Stimulated activated CD4-positive, alpha-beta T cell treated with anti-CD3 and anti-CD28 coated beads, Interleukin-12 subunit alpha, Interleukin-12 subunit beta, amount 100 ng/mL, for 48 hours (primary cell): ENCODE data around the gene GMPR2.
"Not testable (repeated sequence)": the region's sequence is repeated elsewhere in the genome, so short reads cannot be mapped to it uniquely, and the experiment has no call there.

Experiments
- DNase-seq, 3 donors: peaks; one replicate each; pipeline ENCODE4 v3.0.0-alpha.2; 2020; ENCODE audit warnings: low read depth in 2 of 3, low spot score in 1 of 3

GMPR2 gene

DNA sequence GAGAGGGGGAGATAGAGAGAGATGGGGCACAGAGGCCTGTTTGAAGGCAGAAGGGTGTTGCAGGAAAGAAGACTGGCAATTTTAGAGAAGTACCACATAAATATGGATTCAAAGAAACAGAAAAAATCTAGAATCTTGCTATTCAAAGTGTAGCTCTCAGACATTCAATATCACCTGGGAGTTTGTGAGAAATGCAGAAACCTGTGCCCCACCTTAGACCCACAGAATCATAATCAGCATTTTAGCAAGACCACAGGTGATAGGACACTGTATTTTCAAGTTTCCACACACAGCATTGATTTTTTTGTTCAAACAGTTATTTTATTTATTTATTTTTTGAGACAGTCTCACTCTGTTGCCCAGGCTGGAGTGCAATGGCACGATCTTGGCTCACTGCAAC is 3.8 kb upstream of the GMPR2 start:
- no peak for DNase-seq

DNA sequence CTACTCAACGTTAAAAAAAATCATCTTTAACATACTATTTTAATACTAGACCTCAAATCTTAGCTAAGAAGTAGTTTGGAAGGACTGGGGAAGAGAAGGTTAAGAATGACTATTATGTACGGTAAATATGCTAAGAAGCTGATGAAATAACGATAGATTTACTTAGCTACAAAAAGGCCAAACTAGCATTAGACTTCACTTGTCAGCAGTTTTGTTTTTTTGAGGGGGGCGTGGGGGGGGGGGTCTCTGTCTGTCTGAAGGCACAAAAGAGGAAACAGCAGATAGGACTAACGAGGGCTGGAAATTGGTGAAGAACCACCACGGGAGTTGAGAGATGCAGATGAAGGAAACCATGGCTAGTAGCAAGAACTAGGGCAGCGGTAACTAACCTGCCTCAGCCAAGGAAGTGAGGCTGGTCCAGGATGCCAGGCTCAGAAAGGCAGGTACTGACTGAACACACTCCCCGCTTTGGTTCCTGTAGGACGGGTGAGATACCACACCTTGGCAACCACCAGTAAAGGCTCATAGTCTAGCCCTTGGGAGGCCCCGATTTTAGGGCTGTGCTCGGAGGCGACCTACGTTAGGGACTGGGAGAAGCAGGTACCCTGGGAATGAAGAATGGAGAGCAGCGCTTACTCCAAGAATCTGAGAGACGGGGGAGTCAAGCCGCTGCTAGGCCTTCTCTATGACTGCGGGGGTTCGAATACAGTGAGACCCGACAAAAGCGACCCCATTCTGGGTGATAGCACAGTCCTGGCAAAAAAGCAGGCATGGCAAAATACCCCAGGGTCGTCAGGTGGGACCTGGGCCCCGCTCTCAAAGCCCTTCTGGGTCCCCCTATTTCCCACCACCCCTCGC is 1.2 kb upstream of the GMPR2 start:
- DNase-seq: no peak

DNA sequence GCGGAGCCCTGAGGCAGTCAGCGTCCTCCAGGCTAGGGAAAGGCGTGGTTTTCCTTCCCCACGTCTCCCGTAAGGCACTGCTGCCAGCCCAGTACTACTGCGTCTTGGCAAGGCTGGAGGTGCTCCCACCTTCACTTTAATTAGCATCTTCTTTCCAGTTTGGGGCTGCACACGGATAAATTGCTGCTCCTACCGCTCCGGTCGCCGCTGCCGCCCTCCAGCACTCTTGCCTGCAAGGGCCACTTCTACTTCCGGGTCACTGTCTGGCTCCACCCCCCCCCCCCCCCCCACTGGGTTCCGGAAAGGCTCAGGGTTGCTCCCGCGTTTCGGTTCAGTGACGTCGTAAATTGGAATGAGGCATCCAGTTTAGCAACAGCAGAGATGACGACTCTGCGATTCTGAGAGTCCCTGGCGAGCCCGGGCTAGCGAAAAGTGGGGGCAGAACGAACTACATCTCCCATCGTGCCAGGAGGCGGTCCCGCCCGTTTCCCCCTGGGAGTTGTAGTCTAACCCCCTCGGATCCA is 546 bp upstream of the GMPR2 start, which contains the start of gene NEDD8:
Gene NEDD8, minus strand, starts transcription at position 247 of the 524 bp plus-strand sequence. Its CDS starts 100 bp downstream, at position 147.
- DNase-seq: peak; percentile 86 to 90 (median 90)

DNA sequence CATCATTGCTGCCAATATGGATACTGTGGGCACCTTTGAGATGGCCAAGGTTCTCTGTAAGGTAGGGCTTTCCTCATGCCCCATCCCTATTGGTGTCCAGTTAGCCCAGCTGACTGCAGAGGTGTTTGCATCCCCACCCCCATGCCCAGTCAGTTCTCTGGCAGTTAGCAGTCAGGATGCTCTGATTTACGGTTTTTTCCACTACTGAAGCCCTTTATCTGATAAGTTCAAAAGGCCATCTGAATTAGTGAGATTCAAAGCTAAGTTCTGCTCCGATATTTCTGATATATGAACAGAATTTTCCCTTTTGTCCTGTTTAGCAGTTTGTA is 773 bp downstream of the GMPR2 start:
- no peak for DNase-seq

DNA sequence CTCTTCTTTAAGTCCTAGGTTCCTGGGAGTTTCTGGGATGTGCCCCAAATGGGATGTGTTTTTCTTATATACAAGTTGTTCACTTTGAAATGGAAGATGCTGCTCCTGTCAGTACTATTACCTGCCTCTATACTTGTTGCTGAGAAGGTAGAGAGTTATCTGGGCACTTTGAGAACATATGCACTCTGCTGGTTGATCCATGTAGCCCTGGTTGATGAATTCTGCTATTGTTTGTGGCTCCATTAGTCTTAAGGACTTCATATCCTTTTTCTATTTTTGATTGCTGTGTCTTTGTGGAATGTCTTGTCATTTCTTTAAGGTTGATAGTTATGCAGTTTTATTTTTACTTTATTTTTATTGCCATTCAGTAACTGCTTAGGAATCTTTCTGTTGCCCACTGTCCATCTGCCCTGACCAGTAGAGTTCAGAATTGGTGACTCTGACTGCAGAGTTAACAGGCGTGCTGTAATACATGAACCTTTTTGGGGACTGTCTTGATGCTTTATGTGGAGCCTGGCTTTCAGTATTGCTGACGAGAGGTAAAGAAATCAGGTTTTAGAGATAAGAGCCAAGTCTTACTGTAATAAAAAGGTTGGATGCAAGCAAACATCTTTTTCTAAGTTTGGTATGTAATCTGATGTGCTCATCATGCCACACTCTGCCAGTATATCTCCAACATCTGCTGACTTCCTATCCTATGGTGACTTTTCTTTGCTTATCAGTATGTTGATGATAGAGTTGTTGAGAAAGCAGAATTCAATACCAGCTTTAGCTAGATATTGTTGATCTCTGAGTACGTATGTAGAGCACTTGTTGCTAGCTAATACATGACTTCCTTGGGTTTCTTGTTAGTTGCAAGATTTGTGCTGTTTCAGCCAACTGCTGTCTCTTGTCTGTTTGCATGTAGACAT is 1.6 kb downstream of the GMPR2 start:
- DNase-seq: no peak

DNA sequence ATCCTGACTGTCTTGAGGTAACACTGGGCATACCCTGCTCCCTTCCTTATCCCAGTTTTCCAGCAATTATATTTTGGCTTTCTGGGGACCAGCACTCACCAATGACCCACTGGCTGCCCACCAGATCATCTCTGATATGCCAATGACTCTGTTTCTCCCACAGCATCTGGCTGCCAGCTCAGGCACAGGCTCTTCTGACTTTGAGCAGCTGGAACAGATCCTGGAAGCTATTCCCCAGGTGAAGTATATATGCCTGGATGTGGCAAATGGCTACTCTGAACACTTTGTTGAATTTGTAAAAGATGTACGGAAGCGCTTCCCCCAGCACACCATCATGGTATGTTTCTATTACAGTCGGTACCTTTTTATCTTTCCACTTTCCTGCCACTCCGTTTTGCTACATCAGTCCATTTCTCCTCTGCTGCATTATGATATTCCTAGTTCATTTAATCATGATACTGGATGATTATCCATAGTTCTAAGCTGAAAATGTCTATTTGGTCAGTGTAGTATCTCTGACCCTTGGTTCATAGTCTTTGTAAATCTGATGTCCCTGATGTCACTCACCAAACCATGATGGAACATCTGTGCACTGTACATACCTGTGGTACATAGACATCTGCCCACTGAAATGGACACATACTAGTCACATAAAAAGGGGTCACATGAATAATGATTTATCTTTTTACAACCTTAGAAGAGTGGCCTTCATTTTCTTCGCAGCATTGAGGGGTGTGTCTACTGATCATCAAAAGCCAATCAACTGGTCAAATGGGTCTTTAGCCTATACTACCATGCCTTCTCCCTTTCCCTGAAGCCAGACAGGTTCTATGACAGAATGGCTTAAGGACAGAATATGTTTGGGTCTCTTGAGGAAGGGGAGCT is 3.3 kb downstream of the GMPR2 start:
- no peak for DNase-seq

DNA sequence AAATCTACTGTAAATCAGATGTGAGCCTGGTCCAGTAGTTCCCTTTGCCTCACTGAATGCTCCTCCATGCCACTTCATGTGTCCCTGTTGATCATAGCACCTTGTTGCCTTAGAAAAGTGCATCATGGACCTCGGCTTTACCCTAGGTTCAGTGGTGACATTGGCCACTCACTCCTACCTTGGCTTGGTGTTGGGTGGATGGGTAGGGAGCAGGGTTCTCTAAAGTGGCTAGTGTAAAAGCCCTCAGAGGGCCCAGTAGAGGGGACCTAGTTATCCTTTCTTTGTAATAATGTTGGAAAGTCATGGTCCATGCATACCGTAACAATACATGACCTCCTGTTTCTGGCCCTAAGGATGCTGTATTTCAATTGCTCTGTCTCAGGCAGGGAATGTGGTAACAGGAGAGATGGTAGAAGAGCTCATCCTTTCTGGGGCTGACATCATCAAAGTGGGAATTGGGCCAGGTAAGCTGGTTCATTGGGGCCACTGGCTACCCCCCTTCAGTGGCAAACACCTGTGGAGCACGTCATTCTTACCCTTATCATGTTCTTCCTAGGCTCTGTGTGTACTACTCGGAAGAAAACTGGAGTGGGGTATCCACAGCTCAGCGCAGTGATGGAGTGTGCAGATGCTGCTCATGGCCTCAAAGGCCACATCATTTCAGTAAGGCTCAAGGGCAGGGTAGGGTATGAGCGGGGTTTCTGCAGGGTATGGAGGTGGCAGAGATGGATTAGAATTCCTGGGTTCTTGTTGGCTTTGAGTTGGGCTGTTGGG is 4.1 kb downstream of the GMPR2 start:
- DNase-seq: no peak

DNA sequence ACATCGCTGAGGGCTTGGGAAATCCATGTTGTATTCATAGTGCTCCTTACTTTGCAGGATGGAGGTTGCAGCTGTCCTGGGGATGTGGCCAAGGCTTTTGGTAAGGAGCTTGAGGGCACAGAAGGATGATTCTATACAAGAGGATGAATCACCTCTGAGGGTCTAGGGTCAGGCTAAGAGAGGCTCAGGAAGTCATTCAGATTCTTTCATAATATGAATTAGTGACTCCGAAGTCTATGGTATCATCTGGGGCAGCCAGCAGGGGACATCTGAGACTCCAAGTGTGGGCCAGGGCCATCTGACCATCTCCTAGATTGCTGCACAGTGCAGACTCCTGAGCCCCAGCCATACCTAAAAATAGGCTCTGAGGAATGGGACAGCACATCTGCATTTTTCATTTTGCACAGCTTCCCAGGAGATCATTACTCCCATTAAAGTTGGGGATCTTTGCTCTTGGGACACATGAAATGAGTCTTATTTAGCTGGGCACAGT is 4.8 kb downstream of the GMPR2 start:
- DNase-seq: no peak

DNA sequence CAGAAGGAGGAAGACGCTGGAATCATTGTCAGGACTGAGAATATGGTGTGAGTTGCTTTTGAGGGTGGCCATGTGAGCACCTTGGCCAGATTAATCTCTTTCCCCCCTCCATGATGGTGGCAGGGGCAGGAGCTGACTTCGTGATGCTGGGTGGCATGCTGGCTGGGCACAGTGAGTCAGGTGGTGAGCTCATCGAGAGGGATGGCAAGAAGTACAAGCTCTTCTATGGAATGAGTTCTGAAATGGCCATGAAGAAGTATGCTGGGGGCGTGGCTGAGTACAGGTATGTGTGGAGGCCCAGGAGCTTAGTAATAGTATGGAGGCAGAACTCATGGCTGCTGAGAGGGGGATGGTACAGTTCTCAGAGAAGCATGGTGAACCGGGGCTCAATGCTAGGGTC is 5.4 kb downstream of the GMPR2 start:
- no peak for DNase-seq

DNA sequence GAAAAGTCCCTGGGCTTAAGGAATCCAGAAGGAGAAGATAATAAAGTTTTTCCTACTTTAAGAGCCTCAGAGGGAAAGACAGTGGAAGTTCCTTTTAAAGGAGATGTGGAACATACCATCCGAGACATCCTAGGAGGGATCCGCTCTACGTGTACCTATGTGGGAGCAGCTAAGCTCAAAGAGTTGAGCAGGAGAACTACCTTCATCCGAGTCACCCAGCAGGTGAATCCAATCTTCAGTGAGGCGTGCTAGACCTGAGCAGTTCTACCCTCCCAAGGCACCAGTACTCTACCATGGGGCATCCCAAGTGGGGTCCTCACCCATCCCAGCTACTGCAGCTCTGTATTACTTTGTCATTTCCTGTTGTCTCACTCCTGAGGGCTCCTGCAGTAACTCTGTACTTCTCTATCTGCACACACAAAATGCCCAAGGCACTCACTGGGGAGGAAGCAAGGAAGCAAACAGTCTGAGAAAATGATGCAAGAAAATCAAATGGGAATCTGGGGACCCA is 5.9 kb downstream of the GMPR2 start:
- no peak for DNase-seq

DNA sequence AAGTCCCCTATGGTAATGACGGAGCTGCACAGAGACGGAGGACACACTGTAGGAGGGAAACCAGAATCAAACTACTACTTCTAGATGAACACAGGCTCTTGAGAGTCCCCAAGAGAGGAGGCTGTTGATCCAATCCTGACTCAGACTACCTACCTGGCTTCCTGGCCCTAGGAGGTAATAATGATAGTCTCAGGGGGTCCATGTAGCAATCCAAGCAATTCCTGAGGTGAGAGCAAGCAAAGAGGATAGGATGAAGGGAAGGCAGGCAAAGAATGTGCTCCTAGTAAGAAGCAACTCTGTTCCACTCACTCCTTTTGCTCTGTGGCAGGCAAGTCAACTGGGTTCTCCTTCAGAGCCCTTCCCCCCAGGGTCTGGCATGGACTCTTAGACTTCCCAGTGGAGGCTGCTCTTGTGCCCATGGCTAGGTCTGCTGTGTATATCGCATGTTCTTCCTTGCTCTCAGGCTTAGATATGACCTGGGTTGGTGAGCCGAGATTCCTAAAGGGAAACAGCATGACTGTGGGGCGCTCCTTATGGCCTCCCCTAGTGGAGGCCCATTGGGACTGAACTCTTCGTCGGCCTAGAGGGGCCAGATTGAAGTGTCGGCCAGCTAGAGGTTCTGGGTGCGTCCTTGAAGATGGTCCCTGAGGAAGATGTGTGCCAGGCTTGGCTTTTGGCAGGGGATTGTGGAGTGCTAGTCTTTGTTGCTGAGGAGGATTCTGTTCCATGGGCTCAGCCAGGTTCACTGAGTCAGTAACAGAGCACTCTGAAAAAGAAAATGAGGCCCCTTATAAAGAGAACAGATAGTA is 7.6 kb downstream of the GMPR2 start:
- DNase-seq: no peak

DNA sequence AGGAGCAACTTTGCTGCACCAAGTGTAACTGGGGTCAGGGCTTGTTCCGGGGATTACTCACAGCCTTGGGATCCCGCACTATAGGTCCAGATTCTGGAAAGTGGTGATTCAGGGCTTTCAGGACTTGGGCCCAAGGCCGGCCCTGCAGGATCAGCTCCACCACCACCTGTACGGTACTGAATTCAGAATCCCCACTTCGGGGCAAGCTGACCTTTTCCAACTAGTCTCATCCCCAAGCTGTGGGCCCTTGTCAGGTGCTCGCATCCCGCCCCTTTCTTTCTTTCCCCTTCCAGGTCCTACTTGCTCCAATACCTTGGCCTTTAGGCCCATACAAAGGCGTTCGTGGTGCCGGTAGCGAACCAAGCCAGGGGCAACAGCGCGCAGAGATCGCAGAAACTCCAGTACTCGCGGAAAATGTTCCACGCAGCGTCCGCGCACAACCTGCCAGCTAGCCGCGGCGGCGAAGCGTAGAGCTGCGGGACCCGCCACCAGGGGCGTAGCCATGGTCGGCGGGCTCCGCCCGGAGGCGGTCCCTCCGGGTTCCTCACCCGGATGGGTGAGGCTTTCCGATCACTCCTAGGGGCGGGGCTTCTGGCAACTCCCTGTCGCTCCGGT is 9.2 kb downstream of the GMPR2 start:
- peak; percentile 87 to 95 (median 88) for DNase-seq

DNA sequence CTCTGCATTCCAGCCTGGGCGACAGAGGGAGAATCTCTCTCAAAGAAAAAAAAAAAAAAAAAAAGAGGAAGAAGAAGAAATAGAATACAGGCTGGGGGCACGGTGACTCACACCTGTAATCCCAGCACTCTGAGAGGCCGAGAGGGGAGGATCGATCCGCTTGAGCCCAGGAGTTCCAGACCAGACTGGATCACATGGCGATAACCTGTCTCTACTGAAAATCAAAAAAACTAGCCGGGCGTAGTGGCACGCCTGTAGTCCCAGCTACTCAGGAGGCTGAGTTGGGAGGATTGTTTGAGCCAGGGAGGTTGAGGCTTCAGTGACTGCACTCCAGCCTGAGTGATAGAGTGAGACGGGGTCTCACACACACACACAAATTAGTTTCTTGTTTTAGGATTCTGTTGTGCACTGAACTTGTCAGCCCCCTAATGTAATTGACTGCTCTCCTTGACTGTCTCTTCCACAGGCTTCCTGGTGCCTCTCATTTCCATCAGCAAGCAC is 10.7 kb downstream of the GMPR2 start:
- no peak for DNase-seq

DNA sequence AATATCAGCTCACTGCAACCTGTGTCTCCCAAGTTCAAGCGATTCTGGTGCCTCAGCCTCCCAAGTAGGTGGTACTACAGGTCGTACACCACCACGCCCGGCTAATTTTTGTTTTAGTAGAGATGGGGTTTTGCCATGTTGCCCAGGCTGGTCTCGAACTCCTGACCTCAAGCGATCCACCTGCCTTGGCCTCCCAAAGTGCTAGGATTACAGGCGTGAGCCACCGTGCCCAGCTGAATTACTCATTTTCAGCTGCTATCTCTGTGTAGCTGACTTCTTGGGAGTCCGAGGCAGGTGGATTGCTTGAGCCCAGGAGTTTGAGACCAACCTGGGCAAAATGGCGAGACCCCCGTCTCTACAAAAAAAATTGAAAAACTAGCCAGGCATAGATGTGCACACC is 12.6 kb downstream of the GMPR2 start:
- DNase-seq: not testable (repeated sequence)

DNA sequence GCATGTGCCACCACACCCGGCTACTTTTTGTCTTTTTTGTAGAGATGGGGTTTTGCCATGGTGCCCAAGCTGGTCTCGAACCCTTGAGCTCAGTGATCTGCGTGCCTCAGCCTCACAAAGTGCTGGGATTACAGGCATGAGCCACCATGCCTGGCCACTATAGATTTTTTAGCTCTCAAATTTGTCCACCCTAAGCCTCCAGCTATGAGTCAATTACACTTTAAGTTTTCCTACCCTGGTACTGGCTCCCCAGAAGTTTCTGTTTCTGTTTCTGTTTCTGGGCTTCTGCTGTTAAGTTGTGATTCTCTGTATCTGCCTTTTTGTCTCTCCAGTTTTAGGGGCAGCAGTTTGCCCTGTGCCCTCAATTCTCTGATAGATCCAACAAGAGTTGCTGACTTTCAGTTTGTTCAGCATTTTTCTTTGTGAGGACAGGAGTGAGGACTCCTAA is 14.1 kb downstream of the GMPR2 start:
- DNase-seq: peak in 1 of 3 donors; percentile 21

DNA sequence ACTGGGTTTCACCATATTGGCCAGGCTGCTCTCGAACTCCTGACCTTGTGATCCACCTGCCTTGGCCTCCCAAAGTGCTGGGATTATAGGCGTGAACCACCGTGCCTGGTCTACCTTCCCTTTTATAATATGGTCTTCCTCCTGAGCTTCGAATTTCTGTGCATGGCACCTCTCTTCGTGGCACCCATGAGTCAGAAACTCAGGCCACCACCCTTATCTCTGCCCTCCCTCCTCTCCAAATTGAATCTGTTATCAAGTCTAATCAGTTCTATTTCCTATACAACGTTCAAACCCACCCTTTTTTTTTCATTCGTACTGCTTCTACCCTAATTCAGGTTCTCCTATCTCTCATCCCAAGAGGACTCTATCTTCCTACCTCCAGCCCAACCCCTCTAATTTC is 14.7 kb downstream of the GMPR2 start:
- DNase-seq: no peak

DNA sequence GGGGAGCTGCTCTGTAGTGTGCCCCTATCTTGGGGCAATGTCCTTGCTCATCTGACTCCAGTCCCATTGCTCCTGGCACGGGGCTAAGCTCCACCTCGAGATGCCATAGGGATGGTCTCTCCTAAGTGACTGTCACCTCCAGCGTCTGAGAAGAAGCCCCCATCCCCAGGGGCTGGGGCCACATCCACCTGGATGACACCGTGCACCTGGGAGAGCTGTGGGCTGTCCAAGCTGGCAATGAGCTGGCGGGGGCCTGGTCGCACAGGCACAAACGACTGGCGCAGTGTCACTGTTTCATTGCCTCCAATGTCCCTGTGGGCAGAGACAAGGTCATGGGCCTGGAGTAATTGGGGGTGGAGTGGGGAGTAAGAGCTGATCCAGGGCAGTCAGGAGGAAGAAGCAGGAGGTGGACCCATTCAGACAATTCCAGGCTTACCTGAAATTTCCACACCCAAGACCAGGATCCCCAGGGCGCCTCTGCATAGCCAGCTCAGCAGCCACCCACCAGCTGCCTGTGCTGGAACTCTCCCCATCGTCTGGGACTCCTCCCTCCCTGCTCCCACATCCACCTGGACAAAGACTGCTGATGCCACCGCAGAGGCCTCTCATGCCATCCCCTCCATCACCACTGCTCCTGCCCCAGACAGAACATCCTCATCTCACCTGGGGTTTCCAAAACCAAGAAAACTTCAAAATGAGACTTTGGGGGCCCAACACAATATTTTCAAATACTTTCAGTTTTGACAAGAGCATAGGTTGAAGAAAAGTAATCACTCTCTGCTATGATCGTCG is 16.7 kb downstream of the GMPR2 start:
- DNase-seq: no peak
